UCSD-AML1 (cell line): Measurements from ENCODE around the gene LRCOL1.
A peak's percentile ranks its signal among the peaks of the same experiment; 100 is the strongest.
"Not testable (repeated sequence)": the region's sequence is repeated elsewhere in the genome, so short reads cannot be mapped to it uniquely, and the experiment has no call there.

Experiments
- DNase-seq: peaks from one replicate; lab custom pipeline; 2025; ENCODE audit not compliant: unreplicated experiment; lab: John Stamatoyannopoulos, UW

The LRCOL1 gene

DNA sequence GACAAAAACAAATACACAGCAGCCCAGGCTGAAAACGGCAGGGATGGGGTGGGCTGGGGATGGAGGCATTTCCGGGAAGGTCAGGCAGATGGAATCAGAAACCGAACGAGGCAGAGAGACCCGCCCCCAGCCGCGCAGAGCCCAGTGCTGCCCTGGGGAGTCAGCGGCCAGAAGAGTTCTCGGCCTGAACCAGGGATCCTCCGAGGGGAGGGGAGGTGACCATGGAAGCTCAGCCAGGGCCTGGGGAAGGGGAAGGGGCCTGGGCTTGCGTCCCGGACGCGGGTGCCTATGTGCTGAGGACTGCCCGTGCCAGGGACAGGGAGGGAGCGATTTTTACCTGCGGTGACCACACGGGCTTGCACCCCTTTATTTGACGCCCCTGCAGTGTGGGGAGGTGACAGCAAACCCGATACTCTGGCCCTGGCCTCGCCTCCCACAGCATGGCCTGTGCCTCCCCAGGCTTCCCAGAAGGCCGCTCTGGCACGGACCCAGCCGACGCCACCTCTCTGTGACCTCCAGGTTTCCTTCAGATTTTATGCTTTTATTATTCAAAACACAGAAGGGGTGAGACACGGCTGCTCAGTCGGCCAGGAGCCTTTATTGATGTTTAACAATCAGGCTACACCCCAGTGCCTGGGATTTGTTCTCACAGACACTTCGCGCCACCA is 7.7 kb downstream of the LRCOL1 start:
- DNase-seq = no peak

DNA sequence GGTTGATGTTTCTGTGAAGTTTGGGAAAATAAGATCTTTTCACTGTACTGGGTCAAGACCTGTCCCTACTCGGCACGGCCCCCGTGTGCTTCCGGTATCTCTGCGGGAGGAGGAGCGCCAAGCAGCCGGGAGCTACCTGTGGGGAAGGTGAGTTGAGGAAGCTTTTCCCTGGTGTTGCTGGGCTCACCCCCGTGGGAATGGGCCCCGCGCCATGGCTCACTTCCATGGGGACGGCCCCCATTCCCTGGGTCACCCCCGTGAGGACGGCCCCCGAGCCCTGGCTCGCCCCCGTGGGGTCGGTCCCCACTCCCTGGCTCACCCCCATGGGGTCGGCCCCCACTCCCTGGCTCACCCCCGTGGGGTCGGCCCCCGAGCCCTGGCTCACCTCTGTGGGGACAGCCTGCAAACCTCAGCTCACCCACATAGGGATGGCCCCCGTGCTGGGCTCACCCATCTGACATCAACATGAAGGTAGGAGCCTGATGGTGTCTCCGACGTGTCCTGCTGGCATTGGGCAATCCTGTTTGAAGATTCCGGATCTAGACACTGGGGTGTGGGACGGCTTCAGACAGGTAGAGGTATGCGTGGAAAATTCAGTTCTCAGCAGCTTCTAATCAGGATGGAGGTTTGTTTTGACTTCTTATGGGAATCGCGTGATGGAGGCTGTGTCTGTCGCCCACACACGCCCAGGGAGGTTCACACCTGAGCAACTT is 9.1 kb downstream of the LRCOL1 start:
- no peak for DNase-seq

DNA sequence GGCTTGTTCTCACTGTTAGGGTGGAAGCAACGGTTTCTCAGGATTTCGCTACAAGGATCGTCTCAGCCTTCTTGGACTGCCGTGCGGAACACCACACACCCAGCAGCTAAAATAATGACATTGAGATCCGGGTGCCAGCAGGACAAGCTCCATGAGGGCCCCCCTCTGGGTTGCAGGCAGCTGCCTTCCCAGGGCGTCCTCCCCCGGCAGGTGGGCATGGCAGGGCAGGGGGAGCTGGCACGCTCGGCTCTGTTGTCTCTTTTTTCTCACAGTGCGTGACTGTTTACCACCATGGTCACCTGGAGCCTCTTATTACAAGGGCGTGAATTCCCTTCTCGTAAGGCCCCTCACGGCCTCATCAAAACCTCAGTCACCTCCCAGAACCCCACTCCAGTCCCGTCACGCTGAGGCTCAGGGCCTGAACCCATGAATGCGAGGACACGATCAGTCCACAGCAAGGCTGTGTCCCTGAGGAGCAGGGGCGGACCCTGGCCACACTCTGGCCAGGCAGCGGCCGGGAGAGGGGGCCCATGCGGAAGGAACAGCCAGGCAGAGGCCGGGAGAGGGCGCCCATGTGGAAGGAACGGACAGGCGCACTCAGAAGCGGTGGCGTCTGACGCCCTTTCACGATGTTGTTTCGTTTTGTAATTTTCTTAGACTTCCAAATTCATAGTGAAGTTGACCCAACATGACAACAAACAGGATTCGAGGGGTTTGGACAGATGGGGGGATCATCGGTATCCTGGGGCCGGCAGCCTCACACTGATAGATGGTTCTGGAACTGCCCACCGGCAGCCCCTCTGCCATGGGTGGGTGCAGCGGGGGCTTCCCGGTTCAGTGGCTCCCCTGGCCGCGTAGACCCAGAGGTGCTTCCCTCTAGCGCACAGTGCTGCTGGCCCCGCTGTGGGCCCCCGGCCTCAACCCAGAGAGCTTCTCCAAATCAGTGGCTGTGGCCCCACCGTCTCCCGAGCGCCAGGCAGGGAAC is 10.0 kb downstream of the LRCOL1 start:
- peak; percentile 74 for DNase-seq

- DNase-seq = not testable (repeated sequence)
Measured at GRCh38 chr12:132599502-132599901, 10.9 kb downstream of the LRCOL1 start.

GRCh38 chr12:132597333-132598316 is 12.8 kb downstream of the LRCOL1 start:
- DNase-seq = peak; percentile 58

DNA sequence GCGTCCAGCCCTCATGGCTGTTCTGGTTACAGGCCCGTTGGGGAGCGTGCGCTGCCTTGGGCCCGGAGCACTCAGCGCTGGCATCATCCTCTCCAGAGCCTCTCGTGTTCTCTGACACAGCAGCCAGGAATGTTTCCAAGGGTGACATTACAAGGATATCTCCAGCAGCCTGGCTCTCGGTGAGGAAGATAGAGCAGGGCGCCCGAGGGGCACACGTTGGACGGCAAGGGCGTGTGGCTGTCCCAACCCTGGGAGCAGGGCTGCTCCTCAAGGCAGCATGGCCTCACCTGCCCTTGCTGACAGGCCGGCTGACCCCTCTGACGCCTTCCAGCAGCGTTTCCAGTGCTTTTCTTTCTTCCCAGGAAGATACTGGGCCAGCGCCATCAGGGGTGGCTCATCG is 14.4 kb downstream of the LRCOL1 start:
- no peak for DNase-seq

- DNase-seq = no peak
Measured at GRCh38 chr12:132595183-132595582, 15.2 kb downstream of the LRCOL1 start.

GRCh38 chr12:132593938-132594358 is 16.4 kb downstream of the LRCOL1 start:
- peak; percentile 76 for DNase-seq

DNA sequence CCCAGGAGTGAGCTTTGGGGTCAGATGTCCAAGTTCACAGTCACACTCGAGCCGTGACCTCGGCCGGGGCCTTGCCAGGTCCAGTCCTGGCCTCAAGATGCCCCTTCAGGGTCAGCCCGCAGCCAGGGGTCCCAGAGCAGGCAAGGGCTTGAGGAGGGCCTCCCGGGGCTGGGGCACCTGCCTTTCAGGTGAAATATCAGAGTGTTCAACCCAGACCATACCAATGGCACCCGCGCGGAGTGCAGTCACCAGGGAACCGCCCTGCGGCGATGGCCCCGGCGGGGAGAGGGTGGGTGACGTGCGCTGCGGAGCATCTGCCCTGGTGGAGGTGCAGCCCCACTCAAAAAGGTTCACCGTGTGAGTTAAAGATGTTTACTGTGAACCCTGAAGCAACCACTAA is 16.9 kb downstream of the LRCOL1 start:
- DNase-seq = no peak

DNA sequence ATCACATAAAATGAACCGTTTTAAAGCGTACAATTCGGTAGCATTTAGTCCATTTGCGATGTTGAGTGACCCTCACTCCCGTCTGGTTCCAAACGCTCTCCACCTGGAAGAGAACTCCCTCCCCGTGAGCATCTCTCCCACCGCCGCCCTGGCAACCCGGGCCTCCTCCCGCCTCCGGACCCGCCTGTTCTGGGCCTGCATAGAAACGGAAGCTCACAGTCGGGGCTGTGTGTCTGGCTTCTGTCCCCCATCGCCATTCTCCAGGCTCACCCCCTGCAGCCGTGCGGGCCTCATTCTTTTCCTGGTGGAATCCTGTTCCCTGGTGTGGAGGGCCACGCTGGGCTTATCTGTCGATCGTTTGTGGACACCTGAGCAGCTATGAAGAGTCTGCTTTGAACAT is 17.3 kb downstream of the LRCOL1 start:
- no peak for DNase-seq

- DNase-seq = no peak
Measured at GRCh38 chr12:132592282-132592970, 18.0 kb downstream of the LRCOL1 start.

DNA sequence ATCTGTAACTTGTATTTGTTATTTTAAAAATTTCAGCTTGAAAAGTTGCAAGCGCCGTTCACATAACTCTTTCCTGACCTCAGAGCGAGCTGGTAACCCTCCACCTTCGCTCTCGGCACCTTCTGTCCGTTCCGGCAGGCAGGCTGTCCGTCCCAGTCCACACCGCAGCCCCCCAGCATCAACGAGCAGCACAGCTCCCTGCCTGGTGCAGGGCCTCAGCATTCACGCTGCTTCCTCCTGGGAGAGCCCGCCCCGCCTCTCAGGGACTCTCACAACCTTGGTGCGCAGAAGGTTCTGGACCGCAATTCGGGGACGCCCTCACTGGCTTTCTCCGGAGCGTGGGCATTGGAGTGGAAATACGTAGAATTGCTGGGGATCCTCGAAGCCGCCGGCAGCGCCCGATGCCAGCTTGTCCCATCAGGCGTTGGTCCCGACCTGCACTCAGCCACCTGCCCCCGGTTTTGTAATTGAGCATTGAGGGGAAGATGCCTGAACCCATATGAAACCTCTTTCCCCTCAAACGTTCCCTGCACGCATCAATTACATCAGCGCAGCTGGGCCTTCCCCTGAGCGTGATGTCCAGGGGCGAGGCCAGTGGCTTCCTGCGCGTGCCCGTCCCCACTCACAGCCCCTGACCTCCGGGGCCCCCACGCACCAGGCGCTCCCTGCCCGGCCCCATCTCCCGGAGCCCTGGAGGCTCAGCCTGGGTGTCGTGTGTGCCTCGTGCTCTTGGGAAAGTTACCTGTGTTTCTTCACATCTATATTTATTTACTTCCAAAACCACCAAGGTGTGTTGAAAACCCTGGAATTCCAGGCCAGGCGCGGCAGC is 19.1 kb downstream of the LRCOL1 start:
- no peak for DNase-seq

GRCh38 chr12:132588821-132589669 is 21.3 kb downstream of the LRCOL1 start:
- no peak for DNase-seq

GRCh38 chr12:132588319-132588718 is 22.1 kb downstream of the LRCOL1 start:
- no peak for DNase-seq

GRCh38 chr12:132587781-132588180 is 22.6 kb downstream of the LRCOL1 start:
- DNase-seq = no peak

GRCh38 chr12:132586929-132587328 is 23.5 kb downstream of the LRCOL1 start:
- DNase-seq = no peak

DNA sequence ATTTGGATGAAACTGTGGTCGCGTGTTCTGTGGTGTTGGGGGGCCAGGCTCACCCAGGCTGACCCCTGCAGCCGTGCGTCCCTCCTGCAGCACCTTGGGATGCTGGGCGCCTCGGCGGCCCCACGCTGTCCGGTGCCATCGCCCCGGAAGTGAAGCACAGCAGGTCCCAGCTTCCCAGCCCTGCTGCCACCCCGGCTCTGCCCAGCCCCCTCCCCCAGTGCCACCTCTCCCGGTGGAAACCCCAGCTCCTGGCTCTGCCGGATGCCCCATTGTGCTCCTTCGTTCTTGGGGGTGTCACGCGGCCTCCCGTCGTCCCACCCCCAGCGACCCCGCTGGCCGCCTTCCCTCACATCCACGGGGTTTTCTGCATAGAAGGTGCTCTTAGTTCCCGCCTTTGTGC is 25.2 kb downstream of the LRCOL1 start:
- no peak for DNase-seq

- DNase-seq = no peak
Measured at GRCh38 chr12:132584429-132584828, 26.0 kb downstream of the LRCOL1 start.
